GM19035 (cell line): Measurements from ENCODE around the gene CAPN3.

Source experiments
- ATAC-seq: cut with Tn5 transposase; IDR thresholded peaks from one replicate; pipeline ENCODE4 v1.9.1; 2021; ENCODE audit not compliant: unreplicated experiment

CAPN3 gene

GRCh38 chr15:42449770-42450424, 90.6 kb downstream of the CAPN3 start:
- no peak for ATAC-seq

GRCh38 chr15:42450425-42450790, 91.1 kb downstream of the CAPN3 start:
- ATAC-seq: no peak

- ATAC-seq: no peak
These were observed 94.5 kb downstream of the CAPN3 start for GRCh38 chr15:42453826-42454225.

- no peak for ATAC-seq
These were observed 97.2 kb downstream of the CAPN3 start for GRCh38 chr15:42456531-42456930.

GRCh38 chr15:42456971-42457370, 97.7 kb downstream of the CAPN3 start:
- no peak for ATAC-seq

- ATAC-seq: peak; percentile 64
These were observed 98.4 kb downstream of the CAPN3 start for GRCh38 chr15:42457445-42458442.

GRCh38 chr15:42461261-42461660, 102.0 kb downstream of the CAPN3 start:
- ATAC-seq: no peak
